A549 treated with AZD9567 at 1 μM for 4 hours (cell line): ENCODE measurements around the gene GRK3. TPM values are rescaled to one million over a fixed set of nuclear protein-coding genes. Genes with fewer than 3 reads are reported as not detected.

Experiments
- total RNA-seq: library from RNA; stranded (reverse); fragments of 200-300 nt; extraction: Qiagen RNA extraction; gene quantifications from 5 replicates; pipeline ENCODE4 v1.2.3, GENCODE V29; 2022; ENCODE audit not compliant: insufficient read depth

GRK3 gene
- total RNA-seq = 2.9 to 4.6 TPM (median 3.3 TPM) in 5 replicates

DNA sequence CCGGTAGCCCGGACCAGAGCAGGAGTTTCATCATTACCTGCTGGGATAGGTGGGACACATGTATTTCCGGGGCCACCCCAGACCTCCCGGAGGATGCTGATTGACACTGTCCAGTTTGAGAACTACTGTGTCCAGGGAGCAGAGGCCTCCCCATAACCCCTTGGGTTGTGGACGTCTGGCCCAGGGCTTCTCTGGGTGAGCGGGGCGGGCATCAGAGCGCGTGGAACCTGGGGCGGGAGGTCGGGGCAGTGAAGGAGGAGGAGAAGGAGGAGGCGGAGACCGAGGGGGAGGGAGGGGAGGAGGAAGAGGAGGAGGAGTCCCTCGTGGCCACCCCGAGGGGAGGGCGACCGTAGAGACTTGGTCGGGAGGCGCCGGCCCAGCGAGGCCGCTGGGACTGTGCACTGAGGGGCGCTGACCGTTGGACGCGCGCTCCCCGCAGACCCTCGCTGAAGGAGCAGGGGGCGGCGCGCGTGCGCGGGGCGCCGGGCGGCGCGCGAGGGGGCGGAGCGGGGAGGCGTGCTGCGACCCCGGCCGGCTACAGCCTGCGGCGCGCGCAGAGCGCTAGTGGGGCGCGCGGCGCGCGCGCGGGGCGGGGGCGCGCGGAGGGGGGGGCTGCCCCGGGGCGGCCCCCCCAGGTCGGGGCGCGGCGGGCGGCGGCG is at the start of gene GRK3:
Gene GRK3 (plus strand): TSS at position 356 of the 659 bp plus-strand sequence. CDS start 366 bp downstream, outside the sequence.

DNA sequence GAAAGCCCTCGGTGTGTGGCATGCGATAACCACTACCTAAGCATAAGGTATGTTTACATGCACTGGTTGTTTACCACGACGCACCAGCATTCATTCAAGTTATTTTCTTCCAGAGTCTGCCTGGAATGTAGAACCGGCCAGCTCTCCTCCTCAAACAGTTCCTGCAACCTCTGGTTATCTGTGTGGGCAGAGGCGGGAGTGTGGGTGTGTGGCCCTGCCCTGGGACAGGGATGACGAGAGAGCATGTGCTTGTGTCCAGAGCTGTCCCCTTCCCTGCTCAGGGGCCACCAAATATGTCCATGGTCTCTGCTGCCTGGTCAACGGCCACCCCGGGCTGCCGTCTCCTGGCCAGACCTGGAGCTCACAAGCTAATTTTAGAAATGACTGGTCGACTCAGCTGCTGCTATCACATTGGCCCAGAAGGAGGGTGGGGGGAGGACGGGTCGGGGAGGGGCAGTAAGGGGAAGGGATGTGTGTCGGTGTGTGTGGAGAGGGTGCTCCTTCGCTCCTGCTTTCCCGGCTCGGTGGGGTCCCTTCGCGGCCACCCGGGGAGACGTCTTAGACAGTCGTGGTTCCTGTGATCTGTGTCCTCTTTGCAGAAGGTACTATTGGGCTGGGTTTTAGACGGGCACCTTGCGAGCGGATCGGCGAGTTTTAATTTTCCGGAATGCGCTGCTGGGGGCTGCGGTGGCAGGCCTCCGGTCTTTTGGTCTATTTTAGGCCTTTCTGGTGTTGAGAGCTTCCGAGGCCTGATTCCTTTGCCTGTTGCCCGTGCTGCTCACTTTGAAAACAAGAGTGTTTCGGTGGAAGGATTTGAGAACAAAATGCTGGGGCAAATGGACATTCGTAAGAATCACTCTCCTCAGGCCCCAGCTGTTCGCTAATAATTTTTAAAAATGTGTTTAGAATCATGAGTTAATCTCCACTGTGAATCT is 177.5 kb downstream of the GRK3 start, which contains the start of gene MYO18B:
Gene MYO18B (plus strand): TSS at position 497 of the 935 bp plus-strand sequence. CDS start 18,905 bp downstream, outside the sequence.

Other genes with a start within 250 kb of the GRK3 start
- gene MYO18B, start 177.5 kb downstream of the GRK3 start, total RNA-seq = 0.02 to 0.06 TPM (median 0.04 TPM) in 4 of 5 replicates, not detected in the other